OCI-LY1 (cell line): ENCODE data around the gene ZGRF1.

Source experiments
- EZH2 ChIP-seq: fragments of 200-600 bp; sonication (generic), shearing (Covaris generic); IDR thresholded peaks from 2 replicates; pipeline ENCODE4 v1.8.0; 2017; ENCODE audit warnings: borderline replicate concordance, mixed run types, mild to moderate bottlenecking, antibody characterized with exemption, low read length, moderate library complexity, mixed read lengths
- TF ChIP-seq, protein P1 (sequence below): fragments of 200-600 bp; sonication (generic), shearing (Covaris generic); IDR thresholded peaks from 2 replicates; pipeline ENCODE4 v1.5.1; 2017; ENCODE audit warnings: mild to moderate bottlenecking, antibody characterized with exemption, low read length, moderate library complexity, mixed read lengths

DNA sequence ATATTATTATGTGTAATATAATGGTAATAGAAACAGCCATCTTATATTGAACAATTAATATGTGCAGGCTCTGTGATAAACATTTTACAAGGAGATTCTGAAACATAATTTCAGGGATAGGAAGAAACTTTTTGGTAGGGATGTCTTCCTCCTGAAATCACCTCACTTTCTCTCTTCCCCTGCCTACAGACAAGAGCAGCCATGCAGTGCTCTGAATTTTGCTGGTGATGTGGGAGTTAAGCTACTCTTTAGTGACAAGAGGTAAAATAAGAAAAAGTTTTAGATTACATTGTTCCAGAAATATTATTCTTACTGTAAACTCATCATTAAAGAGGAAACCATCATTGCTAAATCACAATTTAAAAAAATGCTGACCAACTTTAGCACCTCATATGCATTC, 36.4 kb upstream of the ZGRF1 start:
- TF ChIP-seq, protein P1, sequence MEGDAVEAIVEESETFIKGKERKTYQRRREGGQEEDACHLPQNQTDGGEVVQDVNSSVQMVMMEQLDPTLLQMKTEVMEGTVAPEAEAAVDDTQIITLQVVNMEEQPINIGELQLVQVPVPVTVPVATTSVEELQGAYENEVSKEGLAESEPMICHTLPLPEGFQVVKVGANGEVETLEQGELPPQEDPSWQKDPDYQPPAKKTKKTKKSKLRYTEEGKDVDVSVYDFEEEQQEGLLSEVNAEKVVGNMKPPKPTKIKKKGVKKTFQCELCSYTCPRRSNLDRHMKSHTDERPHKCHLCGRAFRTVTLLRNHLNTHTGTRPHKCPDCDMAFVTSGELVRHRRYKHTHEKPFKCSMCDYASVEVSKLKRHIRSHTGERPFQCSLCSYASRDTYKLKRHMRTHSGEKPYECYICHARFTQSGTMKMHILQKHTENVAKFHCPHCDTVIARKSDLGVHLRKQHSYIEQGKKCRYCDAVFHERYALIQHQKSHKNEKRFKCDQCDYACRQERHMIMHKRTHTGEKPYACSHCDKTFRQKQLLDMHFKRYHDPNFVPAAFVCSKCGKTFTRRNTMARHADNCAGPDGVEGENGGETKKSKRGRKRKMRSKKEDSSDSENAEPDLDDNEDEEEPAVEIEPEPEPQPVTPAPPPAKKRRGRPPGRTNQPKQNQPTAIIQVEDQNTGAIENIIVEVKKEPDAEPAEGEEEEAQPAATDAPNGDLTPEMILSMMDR, result no peak
- no peak for TF ChIP-seq EZH2
